HUES64 (cell line): ENCODE measurements around the gene SIAE.
"Not testable (repeated sequence)": the region's sequence is repeated elsewhere in the genome, so short reads cannot be mapped to it uniquely, and the experiment has no call there.

Experiments
- H3K27ac ChIP-seq: 2 replicates; pipeline ENCODE4 v1.7.0; 2013; ENCODE audit warnings: low read depth, low read length, inconsistent platforms
- H3K27me3 ChIP-seq: 2 replicates; pipeline ENCODE4 v1.6.1; 2013; ENCODE audit warnings: mild to moderate bottlenecking, low read length; ENCODE audit not compliant: insufficient read depth
- H3K36me3 ChIP-seq: 2 replicates; pipeline ENCODE4 v1.6.1; 2013; ENCODE audit warnings: mild to moderate bottlenecking, low read length; ENCODE audit not compliant: insufficient read depth
- H3K4me1 ChIP-seq: 2 replicates; pipeline ENCODE4 v1.6.1; 2013; ENCODE audit warnings: mild to moderate bottlenecking, low read length, moderate library complexity; ENCODE audit not compliant: insufficient read depth
- H3K4me3 ChIP-seq: 2 replicates; pipeline ENCODE4 v1.5.1; 2013; ENCODE audit warnings: mild to moderate bottlenecking, low read length, moderate library complexity
- H3K9ac ChIP-seq: 2 replicates; pipeline ENCODE4 v1.6.1; 2013; ENCODE audit warnings: mild to moderate bottlenecking, low read depth, low read length
- H3K9me3 ChIP-seq: 2 replicates; pipeline ENCODE4 v1.6.1; 2013; ENCODE audit warnings: low read depth, low read length; ENCODE audit not compliant: insufficient read depth
- WGBS: fragments of 150-250, 120-280 bp; methylation state at CpG from one replicate; pipeline ENCODE4 v1.1.7; 2013; ENCODE audit warnings: missing lambda C conversion rate; 5-methylcytosine and 5-hydroxymethylcytosine counted together

Gene SIAE

GRCh38 chr11:124622531-124623451, 50.7 kb downstream of the SIAE start, which contains the start of gene TBRG1:
Gene TBRG1, plus strand, starts transcription at chr11:124622864. Its CDS starts 220 bp downstream, at chr11:124623084.
- whole genome bisulfite sequencing: under 1% methylated on average over 57 of the region's 57 CpGs
- Histone ChIP-seq H3K9ac (peak within 1 kb of the TSS; percentile 84), H3K36me3 (peaks cover 33% of the 10 kb centered on the region), H3K4me1 (peaks cover 7% of the 10 kb centered on the region; the same call in 1 of the 2 replicates), H3K9me3 (no peaks in the 10 kb centered on the region), H3K4me3 (peak within 1 kb of the TSS; percentile 86), H3K27ac (peak within 1 kb of the TSS; percentile 86), H3K27me3 (peaks cover 21% of the 10 kb centered on the region)

GRCh38 chr11:124618863-124619262, 54.7 kb downstream of the SIAE start:
- H3K27ac ChIP-seq: no peak overlapping the region
- 91% methylated on average over 5 of the region's 5 CpGs for WGBS
- H3K9me3 ChIP-seq: no peaks in the 10 kb centered on the region
- H3K9ac ChIP-seq: no peak overlapping the region
- H3K27me3 ChIP-seq: peaks cover 21% of the 10 kb centered on the region
- peaks cover 4% of the 10 kb centered on the region; the same call in 1 of the 2 replicates for H3K4me1 ChIP-seq
- no peaks in the 10 kb centered on the region for H3K36me3 ChIP-seq
- H3K4me3 ChIP-seq: no peak overlapping the region

GRCh38 chr11:124612567-124613246, 60.8 kb downstream of the SIAE start:
- H3K27ac ChIP-seq: no peak overlapping the region
- H3K4me3 ChIP-seq: no peak overlapping the region
- no peaks in the 10 kb centered on the region for H3K4me1 ChIP-seq
- H3K36me3 ChIP-seq: no peaks in the 10 kb centered on the region
- no peaks in the 10 kb centered on the region for H3K9me3 ChIP-seq
- H3K9ac ChIP-seq: no peak overlapping the region
- 83% methylated on average over 10 of the region's 10 CpGs for WGBS
- no peaks in the 10 kb centered on the region for H3K27me3 ChIP-seq

- no peaks in the 10 kb centered on the region for H3K4me1 ChIP-seq
- no peaks in the 10 kb centered on the region for H3K9me3 ChIP-seq
- H3K9ac ChIP-seq: no peak overlapping the region
- H3K36me3 ChIP-seq: no peaks in the 10 kb centered on the region
- no peak overlapping the region for H3K27ac ChIP-seq
- 93% methylated on average over 3 of the region's 3 CpGs for WGBS
- no peak overlapping the region for H3K4me3 ChIP-seq
- H3K27me3 ChIP-seq: no peaks in the 10 kb centered on the region
These were observed 61.5 kb downstream of the SIAE start for GRCh38 chr11:124612045-124612444.

GRCh38 chr11:124611064-124611463, 62.5 kb downstream of the SIAE start, which contains the start of gene PANX3:
Gene PANX3, plus strand, starts transcription at chr11:124611428. Its CDS starts 129 bp downstream, at chr11:124611557.
- no peak within 1 kb of the TSS for H3K27ac ChIP-seq
- 93% methylated on average over 5 of the region's 5 CpGs for WGBS
- no peaks in the 10 kb centered on the region for H3K27me3 ChIP-seq
- H3K4me1 ChIP-seq: no peaks in the 10 kb centered on the region
- H3K9ac ChIP-seq: no peak within 1 kb of the TSS
- no peaks in the 10 kb centered on the region for H3K36me3 ChIP-seq
- no peaks in the 10 kb centered on the region for H3K9me3 ChIP-seq
- H3K4me3 ChIP-seq: no peak within 1 kb of the TSS

GRCh38 chr11:124610295-124610694, 63.2 kb downstream of the SIAE start:
- H3K27ac ChIP-seq: no peak overlapping the region
- 95% methylated on average over 2 of the region's 2 CpGs for WGBS

GRCh38 chr11:124608147-124608546, 65.4 kb downstream of the SIAE start:
- H3K27me3 ChIP-seq: no peaks in the 10 kb centered on the region
- H3K27ac ChIP-seq: no peak overlapping the region
- no peaks in the 10 kb centered on the region for H3K9me3 ChIP-seq
- H3K4me1 ChIP-seq: no peaks in the 10 kb centered on the region
- no peaks in the 10 kb centered on the region for H3K36me3 ChIP-seq
- H3K4me3 ChIP-seq: no peak overlapping the region
- H3K9ac ChIP-seq: no peak overlapping the region

More at GRCh38 chr11:124610295-124610694, 63.2 kb downstream of the SIAE start:
- H3K27me3 ChIP-seq: no peaks in the 10 kb centered on the region
- no peaks in the 10 kb centered on the region for H3K36me3 ChIP-seq
- no peak overlapping the region for H3K4me3 ChIP-seq
- H3K9me3 ChIP-seq: no peaks in the 10 kb centered on the region
- no peak overlapping the region for H3K9ac ChIP-seq
- H3K4me1 ChIP-seq: no peaks in the 10 kb centered on the region

- Histone ChIP-seq H3K4me1 (peaks cover 8% of the 10 kb centered on the region; the same call in 1 of the 2 replicates), H3K27me3 (no peaks in the 10 kb centered on the region), H3K9me3 (no peaks in the 10 kb centered on the region), H3K4me3 (no peak overlapping the region), H3K27ac (no peak overlapping the region), H3K36me3 (no peaks in the 10 kb centered on the region), H3K9ac (no peak overlapping the region)
- WGBS: 98% methylated on average over 3 of the region's 3 CpGs
These were observed 67.8 kb downstream of the SIAE start for GRCh38 chr11:124605719-124606118.

GRCh38 chr11:124602723-124603122, 70.8 kb downstream of the SIAE start:
- not testable (repeated sequence) for H3K9ac ChIP-seq, H3K4me3 ChIP-seq, H3K36me3 ChIP-seq, H3K27ac ChIP-seq, H3K27me3 ChIP-seq, H3K9me3 ChIP-seq
- 89% methylated on average over 1 of the region's 3 CpGs for WGBS
- peaks cover 10% of the 10 kb centered on the region; the same call in 1 of the 2 replicates for H3K4me1 ChIP-seq

- Histone ChIP-seq H3K9me3 (no peaks in the 10 kb centered on the region), H3K27ac (no peak overlapping the region), H3K4me3 (no peak overlapping the region), H3K4me1 (peaks cover 10% of the 10 kb centered on the region; the same call in 1 of the 2 replicates), H3K27me3 (no peaks in the 10 kb centered on the region), H3K36me3 (no peaks in the 10 kb centered on the region), H3K9ac (no peak overlapping the region)
- WGBS: 87% methylated on average over 3 of the region's 3 CpGs
These were observed 71.3 kb downstream of the SIAE start for GRCh38 chr11:124602193-124602592.
